ENCODE measurements around the gene HOXB5. TPM values are rescaled to one million over a fixed set of nuclear protein-coding genes. Genes with fewer than 3 reads are reported as not detected.

Gene HOXB5
- total and polyA plus RNA-seq, 2 donors (not counting 1 experiment from before 2014, with no cell fraction given): not detected

- Histone ChIP-seq H3K4me1 (ENCODE audit: control insufficient read depth in 2 of 2, insufficient read depth in 2 of 2, low read length in 2 of 2) (peaks cover 54 to 71% of the 10 kb centered on the region in 2 donors), H3K27me3 (replicated peaks in 1 of 4; ENCODE audit: control extremely low read depth in 1 of 4, control insufficient read depth in 3 of 4, insufficient read depth in 4 of 4, low read length in 3 of 4) (peaks cover 0 to 93% (median 63%) of the 10 kb centered on the region in 4 experiments)
Observed at GRCh38 chr17:48615963-48616716, 22.6 kb upstream of the HOXB5 start.

More at GRCh38 chr17:48615963-48616716, 22.6 kb upstream of the HOXB5 start:
- TF ChIP-seq, protein P1, sequence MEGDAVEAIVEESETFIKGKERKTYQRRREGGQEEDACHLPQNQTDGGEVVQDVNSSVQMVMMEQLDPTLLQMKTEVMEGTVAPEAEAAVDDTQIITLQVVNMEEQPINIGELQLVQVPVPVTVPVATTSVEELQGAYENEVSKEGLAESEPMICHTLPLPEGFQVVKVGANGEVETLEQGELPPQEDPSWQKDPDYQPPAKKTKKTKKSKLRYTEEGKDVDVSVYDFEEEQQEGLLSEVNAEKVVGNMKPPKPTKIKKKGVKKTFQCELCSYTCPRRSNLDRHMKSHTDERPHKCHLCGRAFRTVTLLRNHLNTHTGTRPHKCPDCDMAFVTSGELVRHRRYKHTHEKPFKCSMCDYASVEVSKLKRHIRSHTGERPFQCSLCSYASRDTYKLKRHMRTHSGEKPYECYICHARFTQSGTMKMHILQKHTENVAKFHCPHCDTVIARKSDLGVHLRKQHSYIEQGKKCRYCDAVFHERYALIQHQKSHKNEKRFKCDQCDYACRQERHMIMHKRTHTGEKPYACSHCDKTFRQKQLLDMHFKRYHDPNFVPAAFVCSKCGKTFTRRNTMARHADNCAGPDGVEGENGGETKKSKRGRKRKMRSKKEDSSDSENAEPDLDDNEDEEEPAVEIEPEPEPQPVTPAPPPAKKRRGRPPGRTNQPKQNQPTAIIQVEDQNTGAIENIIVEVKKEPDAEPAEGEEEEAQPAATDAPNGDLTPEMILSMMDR (IDR thresholded peaks at IDR 0.05): no peak
- TF ChIP-seq EZH2 (IDR thresholded peaks at IDR 0.05; ENCODE audit: borderline replicate concordance, insufficient read depth, low read depth, low read length, poor library complexity, severe bottlenecking): no peak
- Histone ChIP-seq H3K4me2 (replicated peaks; ENCODE audit: low read depth, low read length, poor library complexity, severe bottlenecking) (no peak overlapping the region), H2AFZ (ENCODE audit: insufficient read depth, low read depth, low read length, poor library complexity, severe bottlenecking) (no peak overlapping the region), H3K4me3 (ENCODE audit: control extremely low read depth in 1 of 5, extremely low read depth in 1 of 5, insufficient read depth in 1 of 5, low read depth in 2 of 5, low read length in 4 of 5) (no peak overlapping the region), H4K20me1 (ENCODE audit: control insufficient read depth, insufficient read depth, low read length, poor library complexity, severe bottlenecking) (no peaks in the 10 kb centered on the region), H3K9ac (ENCODE audit: low read length) (no peak overlapping the region), H3K79me2 (ENCODE audit: control insufficient read depth, insufficient read depth, low read length) (no peaks in the 10 kb centered on the region), H3K9me3 (ENCODE audit: control extremely low read depth in 1 of 3, control insufficient read depth in 2 of 3, insufficient read depth in 1 of 3, low read length in 2 of 3) (peaks cover 0 to 28% (median 0%) of the 10 kb centered on the region in 3 donors), H3K27ac (ENCODE audit: low read length in 2 of 2) (no peak overlapping the region), H3K36me3 (replicated peaks in 1 of 2; ENCODE audit: control extremely low read depth in 1 of 2, control insufficient read depth in 1 of 2, extremely low read depth in 1 of 2, insufficient read depth in 2 of 2, low read length in 1 of 2) (no peaks in the 10 kb centered on the region)
- intact Hi-C loops (cut with micrococcal nuclease): no loop called here
- H3K4me1 Mint-ChIP-seq: peaks cover 46% of the 10 kb centered on the region
- peak overlapping the region; percentile 20 for H3K27ac Mint-ChIP-seq
- ChIA-PET CTCF (interaction anchor here (0.7 to 2.1 kb wide), 6 partner anchors 10 to 357 kb away, joined by 3 to 7 read pairs (median 3); partner anchors contain the start of gene HOXB9), POLR2A (no interaction called here)
- H3K9me3 Mint-ChIP-seq (ENCODE audit: insufficient read depth): no peaks in the 10 kb centered on the region
- ATAC-seq (ENCODE audit: low read depth) (no peak), DNase-seq (peak; percentile 29)
- H3K4me3 Mint-ChIP-seq: no peak overlapping the region
- peaks cover 81% of the 10 kb centered on the region for H3K27me3 Mint-ChIP-seq
- WGBS (ENCODE audit: insufficient coverage): 71% methylated on average over 4 of the region's 17 CpGs
